Ascending aorta (tissue), 2 donors: ENCODE measurements around the gene KLF7. TPM values are rescaled to one million over a fixed set of nuclear protein-coding genes. Genes with fewer than 3 reads are reported as not detected.

Source experiments
- DNase-seq, 2 donors: peaks; one replicate each; pipeline ENCODE4 v3.0.0-alpha.2; 2019; ENCODE audit warnings: low spot score in 2 of 2
- H3K27ac ChIP-seq, 2 donors: fragments of 200-600 bp; sonication (generic); one replicate each; pipeline ENCODE4 v1.5.1; 2016 to 2017; ENCODE audit warnings: mild to moderate bottlenecking in 1 of 2
- H3K27me3 ChIP-seq: fragments of 200-600 bp; sonication (generic); one replicate; pipeline ENCODE4 v1.5.1; 2017
- H3K36me3 ChIP-seq, 2 donors: fragments of 200-600 bp; sonication (generic); one replicate each; pipeline ENCODE4 v1.5.1; 2016
- H3K4me1 ChIP-seq, 2 donors: fragments of 200-600 bp; sonication (generic); one replicate each; pipeline ENCODE4 v1.5.1; 2016 to 2017; ENCODE audit warnings: mild to moderate bottlenecking in 1 of 2
- H3K4me3 ChIP-seq, 2 donors: fragments of 200-600 bp; sonication (generic); one replicate each; pipeline ENCODE4 v1.5.1; 2016 to 2017; ENCODE audit warnings: mild to moderate bottlenecking in 1 of 2
- H3K9me3 ChIP-seq, 2 donors: fragments of 200-600 bp; sonication (generic); one replicate each; pipeline ENCODE4 v1.5.1; 2016
- intact Hi-C: fragments of 100-400 bp; cut with DNase I; formaldehyde crosslinking; loops from one replicate; pipeline ENCODE4 v1.15.1; 2023
- total RNA-seq: library from RNA; depleted of rRNA; stranded (reverse); fragments of >200 nt; gene quantifications from one replicate; pipeline ENCODE4 v1.1.0, GENCODE V29; 2016
- TF ChIP-seq, protein P1 (sequence below), 3 experiments: fragments of 200-600 bp in 2 of 3; fragments of 450-650 bp in 1 of 3; sonication (generic) in 2 of 3; IDR thresholded peaks; one replicate each; pipeline ENCODE4 v1.5.1; 2016 to 2019; ENCODE audit warnings: antibody characterized with exemption in 3 of 3, mild to moderate bottlenecking in 1 of 3, moderate library complexity in 1 of 3

KLF7 gene
- total RNA-seq, 1 donor from 2014 or later = 17.0 TPM

DNA sequence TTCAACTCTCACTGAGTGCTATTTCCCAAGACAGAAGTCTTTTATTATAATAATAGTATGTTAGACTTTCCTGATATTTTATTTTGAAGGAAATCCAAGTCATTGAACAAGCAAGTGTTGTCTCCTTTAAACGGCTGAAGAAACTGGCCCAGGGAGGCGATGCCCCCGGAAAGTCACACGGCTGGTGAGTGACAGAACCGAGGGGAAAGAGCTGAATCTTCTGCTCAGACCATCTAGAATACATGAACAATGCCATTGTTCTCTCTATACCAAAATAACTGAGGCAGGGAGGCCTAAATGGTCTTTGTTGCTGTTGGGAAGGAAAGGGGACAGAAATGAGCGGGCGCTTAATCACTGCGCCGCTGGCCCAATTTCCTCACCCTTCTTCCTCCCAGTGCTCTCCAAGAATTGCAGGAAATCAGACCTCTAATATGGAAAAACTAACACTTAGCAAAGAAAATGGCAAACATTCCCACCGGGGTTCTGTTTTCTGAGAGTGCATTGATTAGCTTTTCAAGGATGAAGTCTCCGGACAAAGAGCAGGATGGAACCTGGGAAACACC is 101.5 kb downstream of the KLF7 start:
- intact Hi-C loops = no loop called here
- TF ChIP-seq, protein P1, sequence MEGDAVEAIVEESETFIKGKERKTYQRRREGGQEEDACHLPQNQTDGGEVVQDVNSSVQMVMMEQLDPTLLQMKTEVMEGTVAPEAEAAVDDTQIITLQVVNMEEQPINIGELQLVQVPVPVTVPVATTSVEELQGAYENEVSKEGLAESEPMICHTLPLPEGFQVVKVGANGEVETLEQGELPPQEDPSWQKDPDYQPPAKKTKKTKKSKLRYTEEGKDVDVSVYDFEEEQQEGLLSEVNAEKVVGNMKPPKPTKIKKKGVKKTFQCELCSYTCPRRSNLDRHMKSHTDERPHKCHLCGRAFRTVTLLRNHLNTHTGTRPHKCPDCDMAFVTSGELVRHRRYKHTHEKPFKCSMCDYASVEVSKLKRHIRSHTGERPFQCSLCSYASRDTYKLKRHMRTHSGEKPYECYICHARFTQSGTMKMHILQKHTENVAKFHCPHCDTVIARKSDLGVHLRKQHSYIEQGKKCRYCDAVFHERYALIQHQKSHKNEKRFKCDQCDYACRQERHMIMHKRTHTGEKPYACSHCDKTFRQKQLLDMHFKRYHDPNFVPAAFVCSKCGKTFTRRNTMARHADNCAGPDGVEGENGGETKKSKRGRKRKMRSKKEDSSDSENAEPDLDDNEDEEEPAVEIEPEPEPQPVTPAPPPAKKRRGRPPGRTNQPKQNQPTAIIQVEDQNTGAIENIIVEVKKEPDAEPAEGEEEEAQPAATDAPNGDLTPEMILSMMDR (IDR thresholded peaks at IDR 0.05) = no peak
- Histone ChIP-seq H3K9me3 (no peaks in the 10 kb centered on the region), H3K27ac (no peak overlapping the region), H3K4me3 (no peak overlapping the region), H3K27me3 (no peaks in the 10 kb centered on the region), H3K36me3 (no peaks in the 10 kb centered on the region), H3K4me1 (peaks cover 0 to 3% of the 10 kb centered on the region in 2 donors)
- no peak for DNase-seq

DNA sequence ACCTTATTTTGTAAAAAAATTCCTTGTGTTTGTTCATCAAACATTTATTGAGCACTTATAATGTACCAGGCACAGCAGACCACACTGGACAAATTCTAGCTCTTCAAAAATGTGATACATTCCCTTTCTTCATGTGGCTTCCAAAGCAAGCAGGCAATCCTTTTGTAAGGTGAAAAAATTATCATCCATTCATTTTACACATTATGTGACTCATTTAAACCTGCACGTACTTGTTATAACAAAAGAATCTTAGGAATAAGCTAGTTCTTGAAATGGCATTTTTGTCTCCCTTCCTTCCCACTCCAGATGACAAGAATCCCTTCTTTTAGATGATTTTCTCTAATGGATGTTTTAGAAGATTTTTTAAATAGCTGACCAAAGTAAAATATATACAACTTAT is 104.6 kb downstream of the KLF7 start:
- H3K27ac ChIP-seq = no peak overlapping the region
- intact Hi-C loops = no loop called here
- no peaks in the 10 kb centered on the region for H3K9me3 ChIP-seq
- no peak for DNase-seq
- H3K4me3 ChIP-seq = no peak overlapping the region
- H3K4me1 ChIP-seq = peaks cover 0 to under 1% of the 10 kb centered on the region in 2 donors
- TF ChIP-seq, protein P1 (IDR thresholded peaks at IDR 0.05) = no peak
- no peaks in the 10 kb centered on the region for H3K36me3 ChIP-seq
- H3K27me3 ChIP-seq = no peaks in the 10 kb centered on the region

DNA sequence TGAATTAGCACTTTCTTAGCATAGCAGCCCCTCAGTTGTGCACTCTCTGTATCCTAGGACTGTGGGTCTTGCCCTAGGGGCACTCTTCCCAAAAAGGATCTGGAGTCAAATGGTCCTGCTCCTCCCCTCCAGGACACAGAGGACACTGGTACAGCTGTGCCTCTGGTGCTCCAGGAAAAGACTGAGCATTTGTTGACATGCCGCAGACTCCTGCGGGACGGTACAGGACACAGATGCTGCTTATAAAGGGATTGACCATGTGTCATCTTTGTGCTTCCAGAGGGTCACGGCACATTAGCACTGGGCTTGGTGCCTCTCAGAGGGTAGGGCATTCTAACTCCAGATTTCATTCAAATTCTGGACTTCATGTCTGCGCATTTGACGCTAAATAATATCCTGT is 110.5 kb downstream of the KLF7 start:
- DNase-seq = no peak
- H3K4me3 ChIP-seq = no peak overlapping the region
- intact Hi-C loops = no loop called here
- no peaks in the 10 kb centered on the region for H3K36me3 ChIP-seq
- TF ChIP-seq, protein P1 (IDR thresholded peaks at IDR 0.05) = no peak
- H3K4me1 ChIP-seq = no peaks in the 10 kb centered on the region
- no peaks in the 10 kb centered on the region for H3K9me3 ChIP-seq
- H3K27ac ChIP-seq = no peak overlapping the region
- no peaks in the 10 kb centered on the region for H3K27me3 ChIP-seq

DNA sequence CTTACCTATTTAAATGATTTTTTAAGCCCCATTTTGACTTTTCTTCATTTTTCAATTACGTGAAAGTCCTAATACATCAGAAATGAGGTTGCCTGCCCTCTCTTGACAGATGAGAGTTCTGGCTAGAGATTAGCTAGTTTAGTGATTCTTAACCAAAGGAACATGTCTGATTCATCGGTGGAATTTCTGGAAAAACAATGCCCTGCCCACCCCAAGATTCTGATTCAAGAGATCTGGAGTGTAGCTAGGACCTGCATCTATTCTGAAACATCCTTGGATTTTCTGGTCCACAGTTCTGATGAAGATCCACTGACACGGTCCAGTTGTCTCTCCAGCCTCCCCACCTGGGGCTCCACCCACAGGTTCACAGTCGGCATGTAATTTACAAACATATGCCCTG is 111.2 kb downstream of the KLF7 start:
- H3K27me3 ChIP-seq = no peaks in the 10 kb centered on the region
- H3K4me1 ChIP-seq = no peaks in the 10 kb centered on the region
- no peaks in the 10 kb centered on the region for H3K9me3 ChIP-seq
- no peaks in the 10 kb centered on the region for H3K36me3 ChIP-seq
- no peak overlapping the region for H3K4me3 ChIP-seq
- TF ChIP-seq, protein P1 (IDR thresholded peaks at IDR 0.05) = no peak
- intact Hi-C loops = no loop called here
- H3K27ac ChIP-seq = no peak overlapping the region
- no peak for DNase-seq

DNA sequence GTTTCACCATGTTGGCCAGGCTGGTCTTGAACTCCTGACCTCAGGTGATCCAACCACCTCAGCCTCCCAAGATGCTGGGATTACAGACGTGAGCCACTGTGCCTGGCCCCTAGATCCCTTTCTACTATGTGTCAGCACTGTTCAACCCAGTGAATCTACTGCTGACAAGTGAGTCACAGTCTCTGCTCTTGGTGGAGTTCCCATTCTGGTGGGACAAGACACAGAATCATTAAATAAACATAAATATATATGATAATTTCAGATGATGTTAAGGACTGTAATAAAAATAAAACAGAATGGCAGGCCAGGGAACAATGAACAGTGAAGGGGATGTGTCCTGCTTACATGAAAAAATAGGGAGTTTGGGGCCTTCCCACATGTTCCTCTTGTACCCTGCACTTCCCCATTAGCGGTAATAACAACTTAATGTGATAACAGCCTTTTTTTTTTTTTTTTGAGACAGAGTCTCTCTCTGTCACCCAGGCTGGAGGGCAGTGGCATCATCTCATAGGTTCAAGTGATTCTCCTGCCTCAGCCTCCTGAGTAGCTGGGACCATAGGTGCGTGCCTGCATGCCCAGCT is 114.3 kb downstream of the KLF7 start:
- Histone ChIP-seq H3K4me3 (no peak overlapping the region), H3K27me3 (no peaks in the 10 kb centered on the region), H3K27ac (no peak overlapping the region), H3K9me3 (no peaks in the 10 kb centered on the region), H3K4me1 (peaks cover 0 to 15% of the 10 kb centered on the region in 2 donors), H3K36me3 (no peaks in the 10 kb centered on the region)
- no peak for DNase-seq
- TF ChIP-seq, protein P1 (IDR thresholded peaks at IDR 0.05) = no peak
- intact Hi-C loops = no loop called here
